ENCODE data around the gene FER.
"Not testable (repeated sequence)": the region's sequence is repeated elsewhere in the genome, so short reads cannot be mapped to it uniquely, and the experiment has no call there.

FER gene

DNA sequence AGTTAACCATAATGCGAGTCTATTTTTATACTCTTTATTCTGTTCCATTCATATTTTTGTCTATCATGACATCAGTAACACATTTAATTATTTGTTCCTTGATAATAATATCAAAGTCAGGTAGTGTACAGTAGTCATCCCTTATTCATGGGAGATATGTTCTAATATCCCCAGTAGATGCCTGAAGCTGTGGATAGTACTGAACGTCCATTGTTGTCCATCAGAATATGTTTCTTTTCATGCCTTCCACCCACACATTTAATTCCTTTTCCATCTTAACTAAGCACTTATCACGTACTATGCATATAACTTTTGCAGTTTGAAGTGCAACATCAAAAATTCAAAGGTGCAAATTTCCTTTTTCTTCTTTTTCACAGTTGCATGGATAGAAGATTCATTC, 53.6 kb downstream of the FER start:
- DNase-seq = no peak

- no peak for DNase-seq
Measured at GRCh38 chr5:108801776-108802175, 54.1 kb downstream of the FER start.

GRCh38 chr5:108810717-108811116, 63.0 kb downstream of the FER start:
- no peak for DNase-seq

GRCh38 chr5:108813673-108814072, 66.0 kb downstream of the FER start:
- no peak for DNase-seq

- DNase-seq = no peak
Measured at GRCh38 chr5:108814551-108814950, 66.9 kb downstream of the FER start.

DNA sequence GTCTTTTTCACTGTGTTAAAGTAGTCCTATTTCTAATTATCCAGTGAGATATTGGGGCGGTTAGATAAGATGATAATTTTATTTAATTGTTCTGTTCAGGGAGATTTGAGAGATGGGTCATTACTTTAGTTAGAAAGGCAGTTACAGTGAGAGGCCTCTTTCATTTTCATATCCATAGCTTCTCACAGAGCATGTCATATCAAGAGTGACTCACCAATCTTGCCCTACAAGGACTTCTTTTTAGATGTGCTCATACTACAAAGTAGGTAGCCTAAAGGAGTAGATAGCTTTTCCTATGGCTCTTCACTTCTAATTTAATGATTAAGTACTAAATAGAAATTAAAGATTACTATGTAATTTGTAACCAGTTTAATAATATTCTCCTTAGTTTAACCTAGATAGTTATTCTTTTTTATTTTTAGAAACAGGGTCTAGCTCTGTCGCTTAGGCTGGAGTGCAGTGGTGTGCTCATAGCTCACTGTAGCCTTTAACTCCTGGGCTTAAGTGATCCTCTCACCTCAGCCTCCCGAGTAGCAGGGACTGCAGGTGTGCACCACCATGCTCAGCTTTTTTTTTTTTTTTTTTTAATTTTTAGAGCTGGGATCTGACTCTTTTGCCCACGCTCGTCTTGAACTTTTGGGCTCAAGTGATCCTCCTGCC, 71.0 kb downstream of the FER start:
- peak; percentile 67 for DNase-seq

- no peak for DNase-seq
Measured at GRCh38 chr5:108820983-108821382, 73.3 kb downstream of the FER start.

DNA sequence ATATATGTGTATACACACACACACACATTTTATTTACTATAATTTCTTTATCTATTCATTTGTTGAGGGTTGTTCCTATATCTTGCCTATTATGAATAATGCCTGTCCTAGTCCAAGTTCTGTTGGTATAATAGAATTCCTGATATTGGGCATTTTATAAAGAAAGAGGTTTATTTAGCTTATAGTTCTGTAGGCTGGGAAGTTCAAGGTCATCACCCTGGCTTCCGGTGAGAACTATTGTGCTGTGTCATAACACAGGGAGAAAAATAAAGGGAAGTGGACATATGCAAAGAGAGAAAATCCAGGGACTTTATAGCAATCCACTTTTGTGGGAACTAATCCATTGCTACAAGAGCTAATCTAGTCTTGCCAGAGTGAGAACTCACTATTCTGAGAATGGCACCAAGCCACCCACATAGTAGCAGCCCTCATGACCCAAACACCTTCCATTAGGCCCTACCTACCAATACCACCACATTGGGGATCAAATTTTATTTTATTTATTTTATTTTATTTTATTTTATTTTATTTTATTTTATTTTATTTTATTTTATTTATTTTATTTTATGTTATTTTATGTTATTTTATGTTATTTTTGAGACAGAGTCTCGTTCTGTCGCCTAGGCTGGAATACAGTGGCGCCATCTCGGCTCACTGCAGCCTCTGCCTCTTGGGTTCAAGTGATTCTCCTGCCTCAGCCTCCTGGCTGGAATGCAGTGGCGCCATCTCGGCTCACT, 74.7 kb downstream of the FER start:
- DNase-seq = no peak

- no peak for DNase-seq
Measured at GRCh38 chr5:108827131-108827530, 79.4 kb downstream of the FER start.

- DNase-seq = peak; percentile 57
Measured at GRCh38 chr5:108830705-108831276, 83.1 kb downstream of the FER start.

DNA sequence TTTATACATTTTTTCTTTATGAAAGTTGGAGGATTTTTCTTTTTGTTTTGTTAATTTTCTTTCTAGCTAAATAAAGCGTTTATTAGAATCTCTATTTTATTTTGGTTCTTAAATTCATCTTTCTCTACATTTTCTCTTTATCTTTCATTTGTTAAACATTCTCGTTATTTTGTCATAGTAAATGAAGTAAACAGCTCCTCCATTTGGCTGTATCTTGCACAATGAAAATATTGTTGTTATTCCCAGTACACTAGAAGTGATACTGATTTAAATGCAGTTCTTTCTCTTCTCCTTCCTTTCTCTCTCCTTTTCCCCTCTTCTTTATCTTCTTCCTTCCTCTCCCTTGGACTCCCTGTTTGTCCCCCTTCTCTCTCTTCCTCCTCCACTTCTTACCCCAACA, 88.8 kb downstream of the FER start:
- DNase-seq = peak; percentile 12

DNA sequence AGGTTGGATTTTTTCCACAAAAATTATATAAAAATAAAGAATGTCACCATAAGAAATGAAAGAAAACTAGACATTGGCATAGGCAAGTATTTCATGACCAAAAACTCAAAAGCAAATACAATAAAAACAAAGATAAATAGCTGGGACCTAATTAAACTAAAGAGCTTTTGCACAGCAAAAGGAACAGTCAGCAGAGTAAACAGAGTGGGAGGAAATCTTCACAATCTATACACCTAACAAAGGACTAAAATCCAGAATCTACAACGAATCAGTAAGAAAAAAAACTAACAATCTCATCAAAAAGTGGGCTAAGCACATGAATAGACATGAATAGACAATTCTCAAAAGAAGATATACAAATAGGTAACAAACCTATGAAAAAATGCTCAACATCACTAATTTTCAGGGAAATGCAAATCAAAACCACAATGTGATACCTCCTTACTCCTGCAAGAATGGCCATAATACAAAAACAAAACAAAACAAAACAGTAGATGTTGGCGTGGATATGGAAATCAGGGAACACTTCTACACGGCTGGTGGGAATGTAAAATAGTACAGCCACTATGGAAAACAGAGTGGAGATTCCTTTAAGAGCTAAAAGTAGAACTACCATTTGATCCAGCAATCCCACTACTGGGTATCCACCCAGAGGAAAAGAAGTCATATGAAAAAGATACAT, 94.7 kb downstream of the FER start:
- not testable (repeated sequence) for DNase-seq

DNA sequence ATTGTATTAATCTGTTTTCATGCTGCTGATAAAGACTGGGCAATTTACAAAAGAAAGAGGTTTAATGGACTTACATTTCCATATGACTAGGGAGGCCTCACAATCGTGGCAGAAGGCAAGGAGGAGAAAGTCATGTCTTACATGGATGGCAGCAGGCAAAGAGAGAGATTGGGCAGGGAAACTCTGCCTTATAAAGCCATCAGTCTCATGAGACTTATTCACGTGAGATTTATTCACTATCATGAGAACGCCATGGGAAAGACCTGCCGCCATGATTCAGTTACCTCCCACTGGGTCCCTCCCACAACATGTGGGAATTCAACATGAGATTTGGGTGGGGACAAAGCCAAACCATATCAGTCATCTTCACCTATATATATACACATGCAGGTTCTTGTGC, 103.4 kb downstream of the FER start:
- DNase-seq = not testable (repeated sequence)

GRCh38 chr5:108857905-108858304, 110.2 kb downstream of the FER start:
- no peak for DNase-seq

DNA sequence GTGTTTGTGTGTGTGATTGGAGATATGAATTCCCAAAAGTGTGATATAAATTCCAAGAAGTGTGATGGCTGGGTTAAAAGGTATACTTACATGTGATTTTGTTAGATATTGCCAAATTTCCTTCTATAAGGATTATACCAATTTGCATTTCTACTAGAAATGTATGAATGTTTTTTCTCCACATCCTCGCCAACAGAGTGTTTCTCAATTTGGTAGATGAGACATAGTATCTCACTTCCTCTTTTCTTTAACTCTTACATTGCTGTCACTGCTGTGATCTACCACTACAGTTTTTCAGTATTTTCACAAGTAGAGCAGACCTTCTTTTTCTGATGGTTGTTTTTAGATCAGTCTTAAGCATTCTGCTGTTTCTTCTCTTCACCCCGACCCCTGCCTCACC, 111.3 kb downstream of the FER start:
- peak; percentile 85 for DNase-seq

DNA sequence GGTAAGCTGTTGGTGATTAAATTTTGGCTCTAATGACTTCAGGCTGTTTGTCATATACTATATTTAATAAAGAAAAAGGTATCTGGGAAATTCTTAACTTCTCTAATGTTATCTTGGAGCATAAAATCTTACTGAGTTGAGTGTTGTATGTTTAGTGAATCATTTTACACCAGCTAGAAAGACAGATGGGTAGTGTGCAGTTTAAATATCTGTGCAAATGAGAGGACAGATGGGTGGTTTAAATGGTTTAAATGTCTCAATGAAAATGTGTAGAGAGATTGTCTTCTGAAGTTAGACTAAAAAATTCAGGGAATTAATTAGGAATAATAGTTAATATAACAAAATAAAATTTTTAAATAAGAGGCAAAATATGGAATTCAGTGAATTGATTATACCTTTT, 114.5 kb downstream of the FER start:
- no peak for DNase-seq

- not testable (repeated sequence) for DNase-seq
Measured at GRCh38 chr5:108866097-108866496, 118.4 kb downstream of the FER start.

DNA sequence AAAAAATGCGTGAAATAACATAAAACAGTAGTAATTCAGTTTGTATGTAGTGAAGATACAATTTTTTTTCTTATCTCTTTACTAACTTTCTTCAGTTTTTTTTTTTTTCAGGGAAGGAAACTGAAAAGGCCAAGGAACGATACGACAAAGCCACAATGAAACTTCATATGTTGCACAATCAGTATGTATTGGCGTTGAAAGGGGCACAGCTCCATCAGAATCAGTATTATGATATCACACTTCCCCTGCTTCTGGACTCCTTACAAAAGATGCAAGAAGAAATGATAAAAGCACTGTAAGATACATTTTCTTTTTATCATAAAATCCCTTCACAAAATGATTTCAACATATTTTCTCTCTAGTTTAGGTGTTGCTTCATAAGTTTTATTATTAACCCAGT, 120.0 kb downstream of the FER start:
- peak; percentile 81 for DNase-seq

- DNase-seq = no peak
Measured at GRCh38 chr5:108869066-108869465, 121.4 kb downstream of the FER start.

- no peak for DNase-seq
Measured at GRCh38 chr5:108876451-108876850, 128.8 kb downstream of the FER start.

DNA sequence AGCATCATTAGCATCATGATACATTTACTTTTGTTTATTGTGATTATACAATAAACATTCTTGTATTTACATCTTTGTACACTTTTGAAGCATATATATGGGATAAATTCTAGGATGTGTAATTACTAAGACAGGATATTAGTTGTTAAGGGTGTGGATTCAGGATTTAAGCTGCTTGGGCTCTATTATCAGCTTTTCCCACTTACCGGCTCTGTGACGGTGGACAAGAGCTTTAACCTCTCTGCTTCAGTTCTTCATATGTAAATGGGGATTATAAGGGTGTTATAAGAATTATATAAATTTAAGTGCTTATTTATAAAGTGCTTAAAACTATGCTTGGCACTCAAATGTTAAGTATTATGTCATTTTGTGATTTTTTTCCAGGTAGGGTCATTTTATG, 131.1 kb downstream of the FER start:
- no peak for DNase-seq

GRCh38 chr5:108881133-108881532, 133.4 kb downstream of the FER start:
- no peak for DNase-seq

- peak; percentile 38 for DNase-seq
Measured at GRCh38 chr5:108884736-108885135, 137.0 kb downstream of the FER start.

- no peak for DNase-seq
Measured at GRCh38 chr5:108898257-108898656, 150.6 kb downstream of the FER start.

Measured in OCI-M1 (cell line).